GM12878 (cell line): ENCODE results near the gene MXD1. TPM values are rescaled to one million over a fixed set of nuclear protein-coding genes. Genes with fewer than 3 reads are reported as not detected.

Experiments
- ATAC-seq: fragments of 200-7000 bp; cut with Tn5 transposase; 3 replicates; pipeline ENCODE4 v1.9.1; 2020; ENCODE audit warnings: mild to moderate bottlenecking, moderate library complexity
- BruUV-seq: library from RNA; stranded (reverse); fragments of 400-500 nt; replicated peaks from 2 replicates; lab custom pipeline; 2021; lab: Mats Ljungman, UMichigan
- CTCF ChIA-PET: fragments of 300-600 bp; sonication (Branson Sonifier 250); formaldehyde crosslinking; extraction: SDS; loops from one replicate; lab custom pipeline; 2021; ENCODE audit warnings: inconsistent platforms; lab: Yijun Ruan, JAX
- POLR2A ChIA-PET: fragments of 350-600 bp; formaldehyde crosslinking; extraction: SDS; loops from one replicate; lab custom pipeline; 2021; ENCODE audit warnings: inconsistent platforms; lab: Charles Lee
- RAD21 ChIA-PET: fragments of 300-600 bp; sonication (Branson Sonifier 250); formaldehyde crosslinking; loops from one replicate; lab custom pipeline; 2023; ENCODE audit warnings: antibody characterized with exemption; ENCODE audit not compliant: unreplicated experiment; lab: Charles Lee
- SMC1A ChIA-PET: fragments of 300-600 bp; sonication (Branson Sonifier 250); formaldehyde crosslinking; loops from one replicate; lab custom pipeline; 2023; ENCODE audit not compliant: unreplicated experiment, uncharacterized antibody; lab: Charles Lee
- DNase-seq: peaks from one replicate; pipeline ENCODE4 v3.0.0-alpha.2; 2011; ENCODE audit warnings: low read depth, low spot score
- FAIRE-seq: peaks from 3 replicates; lab custom pipeline; 2011; peaks lifted over from hg19 to GRCh38; lab: Jason Lieb, UNC
- H2AFZ ChIP-seq: 2 replicates; pipeline ENCODE4 v1.6.0; 2011; ENCODE audit warnings: low read depth, low read length, control low read depth; ENCODE audit not compliant: control insufficient read depth
- H3K27ac ChIP-seq: 2 replicates; pipeline ENCODE4 v1.5.1; 2011; ENCODE audit warnings: control low read depth; ENCODE audit not compliant: control insufficient read depth, insufficient read depth
- H3K27me3 ChIP-seq, 2 experiments: replicated peaks in 1 of 2; 2 replicates each; pipeline versions ENCODE4 v1.6.0 to v1.6.1; 2011; ENCODE audit warnings: low read length in 1 of 2; ENCODE audit not compliant: control insufficient read depth in 2 of 2, insufficient read depth in 2 of 2
- H3K36me3 ChIP-seq, 2 experiments: 2 replicates each; pipeline ENCODE4 v1.5.1; 2011; ENCODE audit warnings: low read length in 1 of 2; ENCODE audit not compliant: control insufficient read depth in 2 of 2, insufficient read depth in 2 of 2
- H3K4me1 ChIP-seq: 2 replicates; pipeline ENCODE4 v1.6.1; 2011; ENCODE audit warnings: mild to moderate bottlenecking, low read length, moderate library complexity, mixed read lengths; ENCODE audit not compliant: control insufficient read depth, insufficient read depth
- H3K4me2 ChIP-seq: 2 replicates; pipeline ENCODE4 v1.6.0; 2011; ENCODE audit warnings: control low read depth; ENCODE audit not compliant: control insufficient read depth, insufficient read depth
- H3K4me3 ChIP-seq: fragments of 200-600 bp; sonication (generic); 2 replicates; pipeline ENCODE4 v1.5.1; 2016
- H3K79me2 ChIP-seq: 2 replicates; pipeline ENCODE4 v1.6.0; 2011; ENCODE audit warnings: low read length; ENCODE audit not compliant: control insufficient read depth, insufficient read depth
- H3K9ac ChIP-seq: 2 replicates; pipeline ENCODE4 v1.8.0; 2011; ENCODE audit warnings: low read length, control low read depth, mixed read lengths; ENCODE audit not compliant: control insufficient read depth, insufficient read depth
- H3K9me3 ChIP-seq: replicated peaks from 3 replicates; pipeline ENCODE4 v1.5.1; 2011; ENCODE audit warnings: mild to moderate bottlenecking, low read length; ENCODE audit not compliant: control insufficient read depth, insufficient read depth
- H4K20me1 ChIP-seq: 2 replicates; pipeline ENCODE4 v1.6.0; 2011; ENCODE audit not compliant: control insufficient read depth, insufficient read depth
- BACH1 ChIP-seq: fragments of 450-650 bp; IDR thresholded peaks from 2 replicates; pipeline ENCODE4 v1.6.1; 2017; ENCODE audit warnings: mild to moderate bottlenecking, borderline replicate concordance
- HCFC1 ChIP-seq: fragments of 150-350 bp; IDR thresholded peaks from 2 replicates; pipeline ENCODE4 v1.6.1; 2014; ENCODE audit warnings: low read length
- IRF4 ChIP-seq: IDR thresholded peaks from 2 replicates; pipeline ENCODE4 v1.6.1; 2011; ENCODE audit warnings: low read depth, low read length
- KLF5 ChIP-seq: fragments of 450-650 bp; IDR thresholded peaks from 2 replicates; pipeline ENCODE4 v1.6.1; 2014; ENCODE audit warnings: mild to moderate bottlenecking; ENCODE audit not compliant: partially characterized antibody
- MAX ChIP-seq: IDR thresholded peaks from 2 replicates; pipeline ENCODE4 v1.6.1; 2012; ENCODE audit warnings: low read depth, low read length, improper control_type of control experiment
- NFXL1 ChIP-seq: fragments of 450-650 bp; IDR thresholded peaks from 2 replicates; pipeline ENCODE4 v1.6.1; 2017; ENCODE audit warnings: antibody characterized with exemption, mild to moderate bottlenecking, borderline replicate concordance
- NFYB ChIP-seq: IDR thresholded peaks from 2 replicates; pipeline ENCODE4 v1.6.1; 2011; ENCODE audit warnings: low read depth, mild to moderate bottlenecking, low read length, improper control_type of control experiment, moderate library complexity; ENCODE audit not compliant: insufficient read depth
- POLR2AphosphoS2 ChIP-seq: IDR thresholded peaks from 2 replicates; pipeline ENCODE4 v1.6.1; 2011; ENCODE audit warnings: low read depth, mild to moderate bottlenecking, low read length, improper control_type of control experiment, moderate library complexity
- ZBTB33 ChIP-seq: fragments of 450-650 bp; IDR thresholded peaks from 2 replicates; pipeline ENCODE4 v1.6.1; 2017; ENCODE audit warnings: mild to moderate bottlenecking
- WGBS: methylation state at CpG from one replicate; pipeline ENCODE4 v1.1.6; 2016; ENCODE audit warnings: low lambda C conversion rate; ENCODE audit not compliant: insufficient replicate concordance, insufficient coverage; ENCODE audit errors: missing lambda C conversion rate; 5-methylcytosine and 5-hydroxymethylcytosine counted together
- in situ Hi-C: fragments of 300-500 bp; cut with MboI; formaldehyde crosslinking; loops from 9 replicates; pipeline ENCODE4 v1.14.3; 2018; ENCODE audit warnings: mixed read lengths
- intact Hi-C: fragments of 100-400 bp; cut with micrococcal nuclease; formaldehyde crosslinking; loops from one replicate; pipeline ENCODE4 v1.14.2; 2022; ENCODE audit not compliant: unreplicated experiment
- polyA plus RNA-seq, 11 experiments: library from polyadenylated mRNA; depleted of rRNA in 4 of 11; unstranded in 6 of 11; stranded (reverse) in 5 of 11; fragments of >200 nt; fragmentation: Nextera tagmentation in 4 of 11; fragmentation: Illumina TruSeq in 1 of 11; extraction: Ambion mirVana in 4 of 11; extraction: Trizol in 1 of 11; gene quantifications; 1 replicate in 1 of 11; 2 replicates in 10 of 11; pipeline versions ENCODE4 v1.2.1 to v1.2.3, GENCODE V29; 2011 to 2016; ENCODE audit warnings: inconsistent platforms in 2 of 11, missing spikeins in 2 of 11, low read depth in 1 of 11
- total RNA-seq, 4 experiments: library from RNA; depleted of rRNA in 3 of 4; stranded (reverse); fragments of >200 nt in 3 of 4; fragmentation: Illumina TruSeq in 1 of 4; extraction: Trizol in 1 of 4; gene quantifications; 2 replicates each; pipeline versions ENCODE4 v1.2.1 to v1.2.3, GENCODE V29; 2013 to 2021
- TF ChIP-seq, protein P1 (sequence below): fragments of 450-650 bp; conservative IDR thresholded peaks from 2 replicates; pipeline ENCODE4 v1.6.1; 2017; ENCODE audit warnings: mild to moderate bottlenecking, moderate library complexity
- TF ChIP-seq, protein P2 (sequence below): IDR thresholded peaks from 2 replicates; pipeline ENCODE4 v1.6.1; 2012; ENCODE audit warnings: low read depth, low read length, improper control_type of control experiment

The MXD1 gene
- total and polyA plus RNA-seq, 10 of the 15 experiments (the other 5 are each of a cell fraction or from before 2014, with no cell fraction given), result 2.2 to 10.2 (median 3.3) TPM

GRCh38 chr2:69989009-69989408, 74.1 kb downstream of the MXD1 start:
- 100% methylated on average over 3 of the region's 3 CpGs for WGBS
- TF ChIP-seq MAX (no peak), NFYB (no peak), POLR2AphosphoS2 (no peak), IRF4 (no peak), KLF5 (no peak)
- DNase-seq, result no peak
- Histone ChIP-seq H3K4me3 (no peak overlapping the region), H3K9ac (no peak overlapping the region), H3K27me3 (no peaks in the 10 kb centered on the region), H3K36me3 (peaks cover 0 to 2% of the 10 kb centered on the region in 2 experiments; a peak in 3 of 4 replicates), H3K79me2 (no peaks in the 10 kb centered on the region), H3K4me1 (no peaks in the 10 kb centered on the region), H3K9me3 (no peaks in the 10 kb centered on the region), H4K20me1 (no peaks in the 10 kb centered on the region), H3K27ac (no peak overlapping the region), H3K4me2 (no peak overlapping the region), H2AFZ (no peak overlapping the region)
- in situ Hi-C loops (no loop called here), intact Hi-C loops (no loop called here)
- no peak for ATAC-seq
- RAD21 ChIA-PET, result no interaction called here
- POLR2A ChIA-PET, result interaction anchor here (0.6 kb wide), 1 partner anchor 1530 kb away, joined by 6 read pairs; no protein-coding TSS in a partner anchor
- CTCF ChIA-PET, result no interaction called here
- no peak for FAIRE-seq
- SMC1A ChIA-PET, result interaction anchor here (0.6 kb wide), 1 partner anchor 45 kb away, joined by 3 read pairs; no protein-coding TSS in a partner anchor
- no TSS peak for BruUV-seq

GRCh38 chr2:69989441-69990105, 74.7 kb downstream of the MXD1 start:
- in situ Hi-C loops (no loop called here), intact Hi-C loops (no loop called here)
- no peaks in the 10 kb centered on the region for H3K9me3 ChIP-seq
- H3K79me2 ChIP-seq, result no peaks in the 10 kb centered on the region
- no peak overlapping the region for H3K9ac ChIP-seq
- H3K4me3 ChIP-seq, result no peak overlapping the region
- H4K20me1 ChIP-seq, result no peaks in the 10 kb centered on the region
- H3K27me3 ChIP-seq, result no peaks in the 10 kb centered on the region
- WGBS, result 68% methylated on average over 12 of the region's 12 CpGs
- H3K4me2 ChIP-seq, result no peak overlapping the region
- no peak overlapping the region for H2AFZ ChIP-seq
- no peak for ATAC-seq
- SMC1A ChIA-PET, result interaction anchor here (0.6 kb wide), 1 partner anchor 46 kb away, joined by 3 read pairs; no protein-coding TSS in a partner anchor
- H3K36me3 ChIP-seq, result peaks cover 0 to 3% of the 10 kb centered on the region in 2 experiments; a peak in 3 of 4 replicates
- H3K4me1 ChIP-seq, result no peaks in the 10 kb centered on the region
- BruUV-seq, result no TSS peak
- RAD21 ChIA-PET, result no interaction called here
- CTCF ChIA-PET, result no interaction called here
- POLR2A ChIA-PET, result interaction anchor here (0.6 kb wide), 1 partner anchor 1530 kb away, joined by 6 read pairs; no protein-coding TSS in a partner anchor
- no peak overlapping the region for H3K27ac ChIP-seq
- no peak for FAIRE-seq
- DNase-seq, result no peak
- no peak for TF ChIP-seq ZBTB33
- TF ChIP-seq NFXL1, result no peak
- TF ChIP-seq BACH1, result no peak
- TF ChIP-seq, protein P1, sequence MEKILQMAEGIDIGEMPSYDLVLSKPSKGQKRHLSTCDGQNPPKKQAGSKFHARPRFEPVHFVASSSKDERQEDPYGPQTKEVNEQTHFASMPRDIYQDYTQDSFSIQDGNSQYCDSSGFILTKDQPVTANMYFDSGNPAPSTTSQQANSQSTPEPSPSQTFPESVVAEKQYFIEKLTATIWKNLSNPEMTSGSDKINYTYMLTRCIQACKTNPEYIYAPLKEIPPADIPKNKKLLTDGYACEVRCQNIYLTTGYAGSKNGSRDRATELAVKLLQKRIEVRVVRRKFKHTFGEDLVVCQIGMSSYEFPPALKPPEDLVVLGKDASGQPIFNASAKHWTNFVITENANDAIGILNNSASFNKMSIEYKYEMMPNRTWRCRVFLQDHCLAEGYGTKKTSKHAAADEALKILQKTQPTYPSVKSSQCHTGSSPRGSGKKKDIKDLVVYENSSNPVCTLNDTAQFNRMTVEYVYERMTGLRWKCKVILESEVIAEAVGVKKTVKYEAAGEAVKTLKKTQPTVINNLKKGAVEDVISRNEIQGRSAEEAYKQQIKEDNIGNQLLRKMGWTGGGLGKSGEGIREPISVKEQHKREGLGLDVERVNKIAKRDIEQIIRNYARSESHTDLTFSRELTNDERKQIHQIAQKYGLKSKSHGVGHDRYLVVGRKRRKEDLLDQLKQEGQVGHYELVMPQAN, result no peak
- no peak for TF ChIP-seq HCFC1
- TF ChIP-seq, protein P2, sequence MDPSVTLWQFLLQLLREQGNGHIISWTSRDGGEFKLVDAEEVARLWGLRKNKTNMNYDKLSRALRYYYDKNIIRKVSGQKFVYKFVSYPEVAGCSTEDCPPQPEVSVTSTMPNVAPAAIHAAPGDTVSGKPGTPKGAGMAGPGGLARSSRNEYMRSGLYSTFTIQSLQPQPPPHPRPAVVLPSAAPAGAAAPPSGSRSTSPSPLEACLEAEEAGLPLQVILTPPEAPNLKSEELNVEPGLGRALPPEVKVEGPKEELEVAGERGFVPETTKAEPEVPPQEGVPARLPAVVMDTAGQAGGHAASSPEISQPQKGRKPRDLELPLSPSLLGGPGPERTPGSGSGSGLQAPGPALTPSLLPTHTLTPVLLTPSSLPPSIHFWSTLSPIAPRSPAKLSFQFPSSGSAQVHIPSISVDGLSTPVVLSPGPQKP, result no peak
